HepG2 (cell line): ENCODE measurements around the gene WNT1. TPM values are rescaled to one million over a fixed set of nuclear protein-coding genes. Genes with fewer than 3 reads are reported as not detected.

Experiments
- CSRNP2 ChIP-seq: sonication (generic); formaldehyde crosslinking; conservative IDR thresholded peaks from 2 replicates; pipeline ENCODE4 v1.8.0; 2022; ENCODE audit warnings: low read depth, missing genetic modification reagents
- JUN ChIP-seq: sonication (generic); formaldehyde crosslinking; IDR thresholded peaks from 2 replicates; pipeline ENCODE4 v1.4.0; 2020; ENCODE audit warnings: mild to moderate bottlenecking, missing genetic modification reagents
- KAT7 ChIP-seq: IDR thresholded peaks from 2 replicates; pipeline ENCODE4 v1.6.1; 2018; ENCODE audit warnings: borderline replicate concordance, missing compliant biosample characterization
- KDM6A ChIP-seq: IDR thresholded peaks from 2 replicates; pipeline ENCODE4 v1.6.1; 2016; ENCODE audit warnings: low read depth
- NCOR1 ChIP-seq: fragments of 200-600 bp; sonication (generic); IDR thresholded peaks from 2 replicates; pipeline ENCODE4 v1.7.0; 2017; ENCODE audit warnings: antibody characterized with exemption, low read length, borderline replicate concordance
- PITX1 ChIP-seq: sonication (generic); formaldehyde crosslinking; IDR thresholded peaks from 2 replicates; pipeline ENCODE4 v1.5.1; 2020; ENCODE audit warnings: mild to moderate bottlenecking, missing genetic modification reagents
- UBTF ChIP-seq: sonication (generic); formaldehyde crosslinking; IDR thresholded peaks from 2 replicates; pipeline ENCODE4 v1.4.0; 2020; ENCODE audit warnings: mild to moderate bottlenecking, missing genetic modification reagents
- XRCC5 ChIP-seq: fragments of 200-400 bp; formaldehyde crosslinking; optimal IDR thresholded peaks from 2 replicates; pipeline ENCODE3; 2017; ENCODE audit warnings: mild to moderate bottlenecking, low read length
- ZNF230 ChIP-seq: sonication (generic); formaldehyde crosslinking; IDR thresholded peaks from 2 replicates; pipeline ENCODE4 v1.4.0; 2020; ENCODE audit warnings: mild to moderate bottlenecking, missing genetic modification reagents
- ZNF281 ChIP-seq: sonication (generic); formaldehyde crosslinking; IDR thresholded peaks from 2 replicates; pipeline ENCODE4 v1.4.0; 2020; ENCODE audit warnings: missing genetic modification reagents, borderline replicate concordance
- ZNF337 ChIP-seq: sonication (generic); formaldehyde crosslinking; IDR thresholded peaks from 2 replicates; pipeline ENCODE4 v1.5.1; 2020; ENCODE audit warnings: missing genetic modification reagents, low read depth, mild to moderate bottlenecking, borderline replicate concordance
- ZNF468 ChIP-seq: sonication (generic); formaldehyde crosslinking; IDR thresholded peaks from 2 replicates; pipeline ENCODE4 v1.8.0; 2022; ENCODE audit warnings: mild to moderate bottlenecking, moderate library complexity, missing genetic modification reagents
- ZNF619 ChIP-seq: sonication (generic); formaldehyde crosslinking; IDR thresholded peaks from 2 replicates; pipeline ENCODE4 v1.4.0; 2020; ENCODE audit warnings: mild to moderate bottlenecking, missing genetic modification reagents
- ZNF770 ChIP-seq: sonication (generic); formaldehyde crosslinking; IDR thresholded peaks from 2 replicates; pipeline ENCODE4 v1.5.0; 2020; ENCODE audit warnings: mild to moderate bottlenecking, missing genetic modification reagents
- ZNF777 ChIP-seq: sonication (generic); formaldehyde crosslinking; IDR thresholded peaks from 2 replicates; pipeline ENCODE4 v1.4.0; 2020; ENCODE audit warnings: missing genetic modification reagents
- ZSCAN25 ChIP-seq: sonication (generic); formaldehyde crosslinking; IDR thresholded peaks from 2 replicates; pipeline ENCODE4 v1.8.0; 2022; ENCODE audit warnings: mild to moderate bottlenecking, missing genetic modification reagents
- polyA plus RNA-seq, 8 experiments: library from polyadenylated mRNA; depleted of rRNA in 3 of 8; stranded (reverse) in 7 of 8; unstranded in 1 of 8; fragments of >200 nt; fragmentation: Illumina TruSeq in 4 of 8; extraction: Trizol in 4 of 8; gene quantifications; 2 replicates each; pipeline versions ENCODE4 v1.2.1 to v1.2.3, GENCODE V29; 2011 to 2016; ENCODE audit warnings: low read depth in 4 of 8, missing spikeins in 1 of 8, mixed read lengths in 1 of 8; ENCODE audit not compliant: insufficient read depth in 1 of 8
- total RNA-seq, 5 experiments: library from RNA; depleted of rRNA; stranded (reverse); fragments of >200 nt; fragmentation: Illumina TruSeq; extraction: Trizol; gene quantifications; 2 replicates each; pipeline ENCODE4 v1.2.3, GENCODE V29; 2016; ENCODE audit warnings: low read depth in 1 of 5

Gene WNT1
- total and polyA plus RNA-seq, 2 of the 13 experiments (the other 11 are each of a cell fraction or from before 2014, with no cell fraction given) = not detected

- TF ChIP-seq CSRNP2 (CRISPR knock-in tag) (no peak), ZNF337 (CRISPR knock-in tag) (no peak), ZNF777 (peak; percentile 75), NCOR1 (no peak), XRCC5 (no peak), ZNF230 (CRISPR knock-in tag) (no peak), JUN (0 out of 2 replicates have a peak, but pooled peaks have one; percentile 47), ZNF619 (CRISPR knock-in tag) (no peak), ZNF281 (peak; percentile 49; the same call in 1 of the 2 replicates), UBTF (no peak; the same call in 1 of the 2 replicates), KDM6A (no peak), ZNF770 (CRISPR knock-in tag) (no peak; the same call in 1 of the 2 replicates), ZNF468 (CRISPR knock-in tag) (no peak), KAT7 (CRISPR knock-in tag) (no peak), PITX1 (peak; percentile 75; the same call in 1 of the 2 replicates), ZSCAN25 (CRISPR knock-in tag) (peak; percentile 93)
Measured at GRCh38 chr12:48998497-48999353, 20.6 kb downstream of the WNT1 start (continued).
